ENCODE measurements around the gene TRHDE. TPM values are rescaled to one million over a fixed set of nuclear protein-coding genes. Genes with fewer than 3 reads are reported as not detected.
"Not testable (repeated sequence)": the region's sequence is repeated elsewhere in the genome, so short reads cannot be mapped to it uniquely, and the experiment has no call there.

The TRHDE gene
- total RNA-seq, 2 donors from 2014 or later, result 0.02 TPM; not detected in 1

- peaks cover 9% of the 10 kb centered on the region for H3K9me3 Mint-ChIP-seq
- H3K27ac Mint-ChIP-seq, result no peak overlapping the region
- H3K4me1 Mint-ChIP-seq (ENCODE audit: low read depth in 2 of 2), result no peaks in the 10 kb centered on the region
- no peaks in the 10 kb centered on the region for H3K36me3 Mint-ChIP-seq
- no peak for DNase-seq (ENCODE audit: low spot score)
- no peak overlapping the region for H3K4me3 Mint-ChIP-seq
- H3K27me3 Mint-ChIP-seq, result no peaks in the 10 kb centered on the region
- ATAC-seq, result no peak
These were observed 340.0 kb downstream of the TRHDE start for GRCh38 chr12:72612171-72612570.

- ATAC-seq (no peak), DNase-seq (ENCODE audit: low spot score) (no peak)
- no peaks in the 10 kb centered on the region for H3K4me1 Mint-ChIP-seq (ENCODE audit: low read depth in 2 of 2)
- H3K27me3 Mint-ChIP-seq, result no peaks in the 10 kb centered on the region
- no peak overlapping the region for H3K4me3 Mint-ChIP-seq
- H3K9me3 Mint-ChIP-seq, result peaks cover 3% of the 10 kb centered on the region
- H3K36me3 Mint-ChIP-seq, result no peaks in the 10 kb centered on the region
- H3K27ac Mint-ChIP-seq, result no peak overlapping the region
These were observed 346.6 kb downstream of the TRHDE start for GRCh38 chr12:72618764-72619163.

- ATAC-seq (no peak), DNase-seq (ENCODE audit: low spot score) (no peak)
- Mint-ChIP-seq H3K9me3 (peaks cover 9% of the 10 kb centered on the region), H3K27ac (no peak overlapping the region), H3K4me1 (ENCODE audit: low read depth in 2 of 2) (no peaks in the 10 kb centered on the region), H3K36me3 (no peaks in the 10 kb centered on the region), H3K27me3 (no peaks in the 10 kb centered on the region), H3K4me3 (no peak overlapping the region)
These were observed 350.4 kb downstream of the TRHDE start for GRCh38 chr12:72622556-72622955.

- no peak overlapping the region for H3K27ac Mint-ChIP-seq
- H3K4me1 Mint-ChIP-seq (ENCODE audit: low read depth in 2 of 2), result no peaks in the 10 kb centered on the region
- H3K27me3 Mint-ChIP-seq, result no peaks in the 10 kb centered on the region
- DNase-seq (ENCODE audit: low spot score) (no peak), ATAC-seq (no peak)
- no peaks in the 10 kb centered on the region for H3K9me3 Mint-ChIP-seq
- H3K4me3 Mint-ChIP-seq, result no peak overlapping the region
- H3K36me3 Mint-ChIP-seq, result no peaks in the 10 kb centered on the region
These were observed 359.9 kb downstream of the TRHDE start for GRCh38 chr12:72631926-72632685.

- H3K27me3 Mint-ChIP-seq, result no peaks in the 10 kb centered on the region
- ATAC-seq (no peak), DNase-seq (ENCODE audit: low spot score) (no peak)
- peaks cover 12% of the 10 kb centered on the region for H3K9me3 Mint-ChIP-seq
- H3K4me1 Mint-ChIP-seq (ENCODE audit: low read depth in 2 of 2), result no peaks in the 10 kb centered on the region
- no peaks in the 10 kb centered on the region for H3K36me3 Mint-ChIP-seq
- H3K27ac Mint-ChIP-seq, result no peak overlapping the region
- no peak overlapping the region for H3K4me3 Mint-ChIP-seq
These were observed 370.5 kb downstream of the TRHDE start for GRCh38 chr12:72642706-72643105.

GRCh38 chr12:72647139-72647538, 375.0 kb downstream of the TRHDE start:
- ATAC-seq (no peak), DNase-seq (ENCODE audit: low spot score) (no peak)
- Mint-ChIP-seq H3K4me3 (no peak overlapping the region), H3K27ac (no peak overlapping the region), H3K27me3 (no peaks in the 10 kb centered on the region), H3K9me3 (peaks cover 12% of the 10 kb centered on the region), H3K4me1 (ENCODE audit: low read depth in 2 of 2) (no peaks in the 10 kb centered on the region), H3K36me3 (no peaks in the 10 kb centered on the region)

- Mint-ChIP-seq H3K9me3 (peaks cover 14% of the 10 kb centered on the region), H3K4me3 (no peak overlapping the region), H3K36me3 (no peaks in the 10 kb centered on the region), H3K27me3 (no peaks in the 10 kb centered on the region), H3K27ac (no peak overlapping the region), H3K4me1 (ENCODE audit: low read depth in 2 of 2) (no peaks in the 10 kb centered on the region)
- DNase-seq (ENCODE audit: low spot score) (no peak), ATAC-seq (no peak)
These were observed 386.4 kb downstream of the TRHDE start for GRCh38 chr12:72658615-72659014.

- not testable (repeated sequence) for H3K4me3 Mint-ChIP-seq; DNase-seq (ENCODE audit: low spot score); H3K4me1 Mint-ChIP-seq (ENCODE audit: low read depth in 2 of 2); H3K9me3 Mint-ChIP-seq; ATAC-seq; H3K36me3 Mint-ChIP-seq; H3K27me3 Mint-ChIP-seq; H3K27ac Mint-ChIP-seq
These were observed 388.0 kb downstream of the TRHDE start for GRCh38 chr12:72660174-72660573.

GRCh38 chr12:72673853-72674252, 401.7 kb downstream of the TRHDE start:
- Mint-ChIP-seq H3K36me3 (no peaks in the 10 kb centered on the region), H3K27ac (no peak overlapping the region), H3K4me3 (no peak overlapping the region), H3K4me1 (ENCODE audit: low read depth in 2 of 2) (peaks cover 0 to 8% of the 10 kb centered on the region in 2 donors), H3K27me3 (no peaks in the 10 kb centered on the region), H3K9me3 (peaks cover 7% of the 10 kb centered on the region)
- ATAC-seq, result no peak
- no peak for DNase-seq (ENCODE audit: low spot score)

GRCh38 chr12:72676556-72676955, 404.4 kb downstream of the TRHDE start:
- Mint-ChIP-seq H3K9me3 (peaks cover 11% of the 10 kb centered on the region), H3K4me1 (ENCODE audit: low read depth in 2 of 2) (peaks cover 0 to 8% of the 10 kb centered on the region in 2 donors), H3K27ac (no peak overlapping the region), H3K27me3 (no peaks in the 10 kb centered on the region), H3K4me3 (no peak overlapping the region), H3K36me3 (no peaks in the 10 kb centered on the region)
- ATAC-seq (no peak), DNase-seq (ENCODE audit: low spot score) (no peak)

- peaks cover 0 to 8% of the 10 kb centered on the region in 2 donors for H3K4me1 Mint-ChIP-seq (ENCODE audit: low read depth in 2 of 2)
- ATAC-seq (no peak), DNase-seq (ENCODE audit: low spot score) (no peak)
These were observed 405.0 kb downstream of the TRHDE start for GRCh38 chr12:72677139-72677538.

GRCh38 chr12:72677846-72678245, 405.7 kb downstream of the TRHDE start:
- Mint-ChIP-seq H3K36me3 (no peaks in the 10 kb centered on the region), H3K9me3 (peaks cover 12% of the 10 kb centered on the region), H3K27ac (no peak overlapping the region), H3K4me1 (ENCODE audit: low read depth in 2 of 2) (peaks cover 0 to 8% of the 10 kb centered on the region in 2 donors), H3K27me3 (no peaks in the 10 kb centered on the region), H3K4me3 (no peak overlapping the region)
- DNase-seq (ENCODE audit: low spot score) (no peak), ATAC-seq (no peak)

More at GRCh38 chr12:72677139-72677538, 405.0 kb downstream of the TRHDE start:
- no peak overlapping the region for H3K27ac Mint-ChIP-seq
- no peaks in the 10 kb centered on the region for H3K36me3 Mint-ChIP-seq
- no peaks in the 10 kb centered on the region for H3K27me3 Mint-ChIP-seq
- peaks cover 12% of the 10 kb centered on the region for H3K9me3 Mint-ChIP-seq
- no peak overlapping the region for H3K4me3 Mint-ChIP-seq

GRCh38 chr12:72679147-72679757, 407.1 kb downstream of the TRHDE start:
- DNase-seq (ENCODE audit: low spot score), result no peak
- H3K9me3 Mint-ChIP-seq, result peaks cover 12% of the 10 kb centered on the region
- ATAC-seq, result no peak
- peaks cover 0 to 8% of the 10 kb centered on the region in 2 donors for H3K4me1 Mint-ChIP-seq (ENCODE audit: low read depth in 2 of 2)
- H3K36me3 Mint-ChIP-seq, result no peaks in the 10 kb centered on the region
- H3K27ac Mint-ChIP-seq, result no peak overlapping the region
- no peaks in the 10 kb centered on the region for H3K27me3 Mint-ChIP-seq
- H3K4me3 Mint-ChIP-seq, result no peak overlapping the region

- DNase-seq (ENCODE audit: low spot score) (no peak), ATAC-seq (no peak)
- Mint-ChIP-seq H3K9me3 (peaks cover 12% of the 10 kb centered on the region), H3K27me3 (no peaks in the 10 kb centered on the region), H3K4me1 (ENCODE audit: low read depth in 2 of 2) (peaks cover 0 to 8% of the 10 kb centered on the region in 2 donors), H3K36me3 (no peaks in the 10 kb centered on the region), H3K4me3 (no peak overlapping the region), H3K27ac (no peak overlapping the region)
These were observed 408.9 kb downstream of the TRHDE start for GRCh38 chr12:72681028-72681427.

All from natural killer cell treated with Interleukin-12 subunit alpha and Interleukin-12 subunit beta and Interleukin-15 and Interleukin-18, amount 100 ng/mL, for 72 hours (primary cell).